ENCODE data around the gene PLCL1.

DNA sequence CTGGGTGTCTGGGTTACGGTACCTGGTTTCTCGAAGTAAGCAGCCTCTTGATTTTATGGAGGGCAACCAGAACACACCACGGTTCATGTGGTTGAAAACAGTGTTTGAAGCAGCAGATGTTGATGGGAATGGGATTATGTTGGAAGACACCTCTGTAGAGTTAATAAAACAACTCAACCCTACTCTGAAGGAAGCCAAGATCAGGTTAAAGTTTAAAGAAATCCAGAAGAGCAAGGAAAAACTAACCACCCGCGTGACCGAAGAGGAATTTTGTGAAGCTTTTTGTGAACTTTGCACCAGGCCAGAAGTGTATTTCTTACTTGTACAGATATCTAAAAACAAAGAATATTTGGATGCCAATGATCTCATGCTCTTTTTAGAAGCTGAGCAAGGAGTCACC is 279.8 kb downstream of the PLCL1 start:
- no peak for TF ChIP-seq CTCF (IDR thresholded peaks at IDR 0.05; ENCODE audit: insufficient read depth, low read length)
- TF ChIP-seq REST (IDR thresholded peaks at IDR 0.05; ENCODE audit: insufficient replicate concordance, low read depth), result no peak
- no peak for TF ChIP-seq POLR2AphosphoS5 (IDR thresholded peaks at IDR 0.05; ENCODE audit: low read depth)
- TF ChIP-seq GABPA (IDR thresholded peaks at IDR 0.05; ENCODE audit: low read depth), result no peak
- TF ChIP-seq SPI1 (IDR thresholded peaks at IDR 0.05; ENCODE audit: borderline replicate concordance, low read depth), result no peak

Measured in HL-60 (cell line).